WI38 (cell line): Measurements from ENCODE around the gene HSPG2.

ENCODE experiments used
- H3K4me3 ChIP-seq: 2 replicates; pipeline ENCODE4 v1.5.1; 2011; ENCODE audit warnings: low read depth, mild to moderate bottlenecking, control low read depth, low read length
- TF ChIP-seq, protein P1 (sequence below): IDR thresholded peaks from 2 replicates; pipeline ENCODE4 v1.5.1; 2012; ENCODE audit warnings: low read depth, mild to moderate bottlenecking, control low read depth, low read length

HSPG2 gene

DNA sequence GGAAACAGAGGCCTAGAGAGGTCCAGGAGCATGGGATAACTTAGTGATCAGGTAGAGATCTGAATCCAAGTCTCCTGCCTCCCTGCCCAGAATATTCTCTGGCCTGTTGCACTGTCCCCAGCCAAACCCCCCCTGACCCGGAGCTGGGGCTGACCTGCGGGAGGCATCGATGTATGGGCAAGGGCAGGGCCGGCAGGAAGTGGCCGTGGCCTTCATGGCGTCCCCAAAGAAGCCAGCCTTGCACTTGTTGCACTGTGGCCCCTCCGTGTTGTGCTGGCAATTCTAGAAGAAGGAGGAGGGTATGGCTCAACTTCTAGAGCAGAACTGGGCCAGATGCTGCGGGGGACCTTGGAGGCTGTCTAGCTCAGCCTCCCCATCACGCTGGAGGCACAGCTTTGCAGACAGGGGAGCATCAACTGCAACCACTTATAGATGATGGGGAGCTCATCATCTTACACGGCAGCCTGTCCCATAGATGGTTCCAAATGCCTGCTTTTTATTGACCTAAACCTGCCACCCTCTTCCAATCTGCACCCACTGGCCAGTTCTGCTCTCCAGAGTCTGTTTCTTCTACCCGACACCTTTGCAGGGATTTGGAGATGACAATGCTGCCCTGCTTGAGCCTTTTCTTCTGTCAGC, 58.2 kb downstream of the HSPG2 start:
- TF ChIP-seq, protein P1, sequence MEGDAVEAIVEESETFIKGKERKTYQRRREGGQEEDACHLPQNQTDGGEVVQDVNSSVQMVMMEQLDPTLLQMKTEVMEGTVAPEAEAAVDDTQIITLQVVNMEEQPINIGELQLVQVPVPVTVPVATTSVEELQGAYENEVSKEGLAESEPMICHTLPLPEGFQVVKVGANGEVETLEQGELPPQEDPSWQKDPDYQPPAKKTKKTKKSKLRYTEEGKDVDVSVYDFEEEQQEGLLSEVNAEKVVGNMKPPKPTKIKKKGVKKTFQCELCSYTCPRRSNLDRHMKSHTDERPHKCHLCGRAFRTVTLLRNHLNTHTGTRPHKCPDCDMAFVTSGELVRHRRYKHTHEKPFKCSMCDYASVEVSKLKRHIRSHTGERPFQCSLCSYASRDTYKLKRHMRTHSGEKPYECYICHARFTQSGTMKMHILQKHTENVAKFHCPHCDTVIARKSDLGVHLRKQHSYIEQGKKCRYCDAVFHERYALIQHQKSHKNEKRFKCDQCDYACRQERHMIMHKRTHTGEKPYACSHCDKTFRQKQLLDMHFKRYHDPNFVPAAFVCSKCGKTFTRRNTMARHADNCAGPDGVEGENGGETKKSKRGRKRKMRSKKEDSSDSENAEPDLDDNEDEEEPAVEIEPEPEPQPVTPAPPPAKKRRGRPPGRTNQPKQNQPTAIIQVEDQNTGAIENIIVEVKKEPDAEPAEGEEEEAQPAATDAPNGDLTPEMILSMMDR: no peak
- no peak overlapping the region for H3K4me3 ChIP-seq

DNA sequence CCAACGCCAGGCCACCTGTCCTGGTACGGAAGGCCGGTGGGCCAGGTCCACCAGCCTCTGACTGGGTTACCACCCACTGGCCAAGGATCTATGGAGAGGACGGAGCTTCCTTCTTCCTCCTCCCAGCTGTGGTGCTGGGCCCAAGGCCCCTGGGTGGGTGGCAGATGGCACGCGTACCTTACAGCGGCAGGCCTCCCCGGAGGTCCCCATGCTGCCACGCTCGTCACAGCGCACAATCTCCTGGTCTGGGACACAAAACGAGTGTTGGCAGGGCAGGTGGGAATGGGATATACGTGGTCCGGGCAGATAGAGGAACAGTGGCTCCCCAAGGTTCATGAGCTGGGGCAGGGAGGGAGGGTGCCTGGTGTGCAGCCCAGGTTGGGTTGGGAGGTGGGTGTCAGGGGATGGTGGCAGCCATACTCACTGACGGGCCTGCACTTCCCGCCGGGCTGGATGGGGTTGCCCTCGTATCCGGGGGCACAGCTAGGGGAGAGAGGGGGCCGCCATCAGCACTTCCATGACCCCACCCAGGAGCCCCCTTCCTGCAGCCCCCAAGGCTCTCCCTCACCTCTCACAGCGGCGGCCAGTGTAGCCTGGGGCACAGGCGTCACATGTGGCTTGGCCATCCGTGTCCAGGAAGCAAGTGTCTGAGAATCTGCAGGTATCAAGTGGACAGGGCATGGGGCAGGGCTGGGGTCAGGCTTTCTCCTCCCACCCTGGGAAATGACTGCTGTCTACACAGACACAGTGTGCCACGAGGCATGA, 58.9 kb downstream of the HSPG2 start:
- TF ChIP-seq, protein P1: no peak
- no peak overlapping the region for H3K4me3 ChIP-seq

DNA sequence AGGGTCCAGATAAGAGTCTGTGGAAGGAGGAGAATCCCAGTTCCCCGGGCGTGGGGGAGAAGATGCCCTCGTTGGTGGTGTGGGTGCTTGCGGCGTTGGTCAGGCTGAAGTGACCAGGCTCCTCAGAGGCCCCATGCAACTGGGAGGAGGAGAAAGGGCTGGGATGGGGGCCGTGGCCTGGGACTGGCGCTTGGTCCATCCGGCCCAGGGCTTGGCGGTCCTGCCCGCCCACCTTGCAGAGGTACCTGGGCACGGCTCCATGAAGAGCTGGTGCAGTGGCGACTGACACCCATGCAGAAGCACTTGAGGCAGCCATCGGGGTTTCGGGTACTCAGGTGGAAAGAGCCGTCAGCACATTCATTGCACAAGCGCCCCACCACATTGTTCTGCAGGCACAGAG, 60.8 kb downstream of the HSPG2 start:
- no peak overlapping the region for H3K4me3 ChIP-seq
- TF ChIP-seq, protein P1: no peak

DNA sequence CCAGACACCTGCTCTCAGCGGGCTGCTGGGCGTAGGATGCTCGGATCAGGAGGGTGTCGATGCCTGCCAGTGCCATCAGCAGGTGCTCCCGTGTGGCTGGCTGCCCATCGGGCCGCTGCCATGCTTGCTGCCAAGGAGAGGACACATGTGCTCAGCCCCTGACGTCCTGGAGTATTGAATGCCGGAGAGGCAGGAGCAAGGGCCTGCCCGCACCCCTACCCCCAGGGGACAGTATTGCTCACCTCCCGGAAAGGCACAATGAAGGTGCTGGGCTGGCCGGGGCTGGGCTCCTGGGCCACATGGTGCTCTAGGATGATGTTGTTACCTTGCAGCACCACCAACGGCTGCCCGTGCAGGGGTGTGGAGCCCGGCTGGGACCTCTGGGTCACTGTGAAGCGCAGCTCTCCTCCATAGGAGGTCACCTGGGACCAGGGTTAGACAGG, 61.5 kb downstream of the HSPG2 start:
- TF ChIP-seq, protein P1: no peak
- no peak overlapping the region for H3K4me3 ChIP-seq

DNA sequence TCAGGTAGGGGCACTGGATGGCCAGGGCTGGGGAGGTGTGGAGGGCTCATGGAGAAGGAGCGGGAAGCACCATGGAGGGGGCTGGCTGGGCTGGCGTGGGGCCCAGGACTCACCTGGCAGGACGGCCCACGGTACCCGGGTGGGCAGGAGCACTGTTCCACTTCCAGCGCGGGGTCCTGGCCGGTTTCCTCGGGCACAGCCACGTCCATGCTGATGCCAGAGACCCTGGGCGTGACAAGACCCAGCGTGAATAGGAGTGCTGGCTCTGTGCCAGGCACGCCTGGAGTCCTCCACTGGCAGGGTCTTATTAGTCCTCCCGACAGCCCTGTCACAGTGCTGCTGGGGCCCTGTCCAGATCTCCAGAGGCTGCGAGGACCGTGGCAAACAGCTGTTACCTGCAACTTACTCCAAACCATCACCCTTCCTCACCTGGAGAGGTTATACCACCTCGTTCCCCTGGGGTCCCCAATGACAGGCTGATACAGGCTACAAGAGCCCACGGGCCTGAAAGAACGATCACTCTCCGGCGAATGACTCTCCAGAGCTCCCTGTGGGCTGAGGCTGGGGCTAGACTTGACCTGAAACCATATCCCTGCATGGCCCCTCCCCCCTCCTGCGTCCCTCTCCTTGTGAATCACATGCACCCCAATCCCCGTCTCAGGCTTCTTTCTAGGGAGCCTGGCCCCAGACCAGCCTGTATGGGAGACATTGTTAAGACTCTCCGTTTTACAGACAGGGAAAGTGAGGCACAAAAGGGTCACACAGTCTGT, 62.1 kb downstream of the HSPG2 start:
- TF ChIP-seq, protein P1: no peak
- no peak overlapping the region for H3K4me3 ChIP-seq

DNA sequence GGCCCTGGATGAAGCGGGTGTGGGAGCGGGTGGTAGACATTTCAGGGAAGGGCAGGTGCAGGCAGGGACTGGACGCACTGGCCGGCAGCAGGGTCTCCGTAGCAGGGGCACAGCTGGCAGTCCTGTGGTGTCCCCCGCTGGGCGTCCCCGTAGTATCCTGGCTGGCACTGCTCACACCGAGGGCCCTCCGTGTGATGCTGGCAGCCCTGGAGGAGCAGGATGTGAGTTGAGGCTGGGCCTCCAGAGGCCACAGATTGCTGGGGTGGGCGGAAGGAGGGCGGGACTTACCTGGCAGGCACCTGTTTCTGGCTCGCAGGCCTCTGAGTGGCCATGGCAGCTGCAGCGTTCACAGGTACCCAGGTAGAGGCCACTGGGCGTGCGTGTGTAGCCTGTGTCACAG, 62.8 kb downstream of the HSPG2 start:
- no peak overlapping the region for H3K4me3 ChIP-seq
- TF ChIP-seq, protein P1: no peak

DNA sequence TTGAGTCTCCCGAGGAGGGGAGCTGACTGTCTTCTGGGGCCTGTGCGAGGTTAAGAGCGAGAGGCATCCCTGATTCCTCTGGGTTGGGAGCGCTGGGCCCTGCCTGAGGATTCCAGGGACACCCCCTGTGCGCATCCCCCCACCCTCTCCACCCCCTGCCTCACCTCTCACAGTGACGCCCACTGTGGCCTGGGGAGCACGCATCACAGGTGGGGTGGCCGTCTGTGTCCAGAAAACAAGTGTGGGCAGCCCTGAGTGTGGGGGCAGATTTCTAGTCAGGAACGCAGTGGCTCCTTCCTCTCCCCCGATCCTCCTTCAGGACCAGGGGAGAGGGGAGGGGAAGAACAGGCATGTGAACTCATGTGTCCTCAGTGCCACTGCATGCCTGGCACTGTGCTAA, 63.3 kb downstream of the HSPG2 start:
- H3K4me3 ChIP-seq: no peak overlapping the region
- TF ChIP-seq, protein P1: no peak
